ENCODE results near the gene CORO2B.
A peak's percentile ranks its signal among the peaks of the same experiment; 100 is the strongest.
"Not testable (repeated sequence)": the region's sequence is repeated elsewhere in the genome, so short reads cannot be mapped to it uniquely, and the experiment has no call there.

The CORO2B gene

GRCh38 chr15:68730976-68731897 is 152.4 kb downstream of the CORO2B start:
- DNase-seq (ENCODE audit: low spot score), result no peak

GRCh38 chr15:68732451-68732850 is 153.7 kb downstream of the CORO2B start:
- DNase-seq (ENCODE audit: low spot score), result no peak

GRCh38 chr15:68733666-68734065 is 154.9 kb downstream of the CORO2B start:
- DNase-seq (ENCODE audit: low spot score), result no peak

- no peak for DNase-seq (ENCODE audit: low spot score)
Measured at GRCh38 chr15:68734352-68734751, 155.6 kb downstream of the CORO2B start.

GRCh38 chr15:68734881-68735280 is 156.1 kb downstream of the CORO2B start:
- DNase-seq (ENCODE audit: low spot score), result no peak

GRCh38 chr15:68735610-68736009 is 156.8 kb downstream of the CORO2B start:
- DNase-seq (ENCODE audit: low spot score), result no peak

GRCh38 chr15:68739390-68740080 is 160.7 kb downstream of the CORO2B start:
- peak; percentile 8 for DNase-seq (ENCODE audit: low spot score)

GRCh38 chr15:68743256-68743655 is 164.5 kb downstream of the CORO2B start:
- DNase-seq (ENCODE audit: low spot score), result no peak

- DNase-seq (ENCODE audit: low spot score), result no peak
Measured at GRCh38 chr15:68749365-68749764, 170.6 kb downstream of the CORO2B start.

- no peak for DNase-seq (ENCODE audit: low spot score)
Measured at GRCh38 chr15:68749793-68750192, 171.0 kb downstream of the CORO2B start.

GRCh38 chr15:68751622-68752021 is 172.8 kb downstream of the CORO2B start:
- no peak for DNase-seq (ENCODE audit: low spot score)

GRCh38 chr15:68755731-68756130 is 176.9 kb downstream of the CORO2B start:
- DNase-seq (ENCODE audit: low spot score), result no peak

- DNase-seq (ENCODE audit: low spot score), result not testable (repeated sequence)
Measured at GRCh38 chr15:68759982-68760579, 181.3 kb downstream of the CORO2B start.

GRCh38 chr15:68763063-68763462 is 184.3 kb downstream of the CORO2B start:
- DNase-seq (ENCODE audit: low spot score), result no peak

- DNase-seq (ENCODE audit: low spot score), result no peak
Measured at GRCh38 chr15:68764090-68764489, 185.3 kb downstream of the CORO2B start.

GRCh38 chr15:68765602-68766368 is 187.0 kb downstream of the CORO2B start:
- DNase-seq (ENCODE audit: low spot score), result no peak

GRCh38 chr15:68767833-68768232 is 189.0 kb downstream of the CORO2B start:
- DNase-seq (ENCODE audit: low spot score), result no peak

- peak; percentile 35 for DNase-seq (ENCODE audit: low spot score)
Measured at GRCh38 chr15:68768321-68768720, 189.5 kb downstream of the CORO2B start.

- DNase-seq (ENCODE audit: low spot score), result no peak
Measured at GRCh38 chr15:68769702-68770101, 190.9 kb downstream of the CORO2B start.

- DNase-seq (ENCODE audit: low spot score), result no peak
Measured at GRCh38 chr15:68770216-68770615, 191.4 kb downstream of the CORO2B start.

- no peak for DNase-seq (ENCODE audit: low spot score)
Measured at GRCh38 chr15:68773036-68773435, 194.2 kb downstream of the CORO2B start.

GRCh38 chr15:68774120-68774519 is 195.3 kb downstream of the CORO2B start:
- no peak for DNase-seq (ENCODE audit: low spot score)

All from kidney tubule cell (primary cell).